HepG2 (cell line): ENCODE measurements around the gene NFASC. TPM values are rescaled to one million over a fixed set of nuclear protein-coding genes. Genes with fewer than 3 reads are reported as not detected.

ENCODE experiments used
- ATAC-seq: fragments of 200-7000 bp; cut with Tn5 transposase; 3 replicates; pipeline ENCODE4 v1.9.1; 2020; ENCODE audit warnings: mild to moderate bottlenecking, moderate library complexity
- BruUV-seq: library from RNA; stranded (reverse); fragments of 400-500 nt; replicated peaks from 2 replicates; lab custom pipeline; 2021; lab: Mats Ljungman, UMichigan
- CTCF ChIA-PET: fragments of 300-600 bp; formaldehyde crosslinking; extraction: SDS; loops from one replicate; lab custom pipeline; 2021; ENCODE audit warnings: low total read pairs, inconsistent platforms, low intra/inter-chr PET ratio; lab: Yijun Ruan, JAX
- POLR2A ChIA-PET: fragments of 350-600 bp; sonication (Branson Sonifier 250); formaldehyde crosslinking; loops from one replicate; lab custom pipeline; 2020; ENCODE audit warnings: antibody characterized with exemption, inconsistent platforms; lab: Yijun Ruan, JAX
- DNase-seq: peaks from one replicate; pipeline ENCODE4 v3.0.0-alpha.2; 2015; ENCODE audit warnings: low spot score
- FAIRE-seq: peaks from 3 replicates; lab custom pipeline; 2011; peaks lifted over from hg19 to GRCh38; lab: Jason Lieb, UNC
- H2AFZ ChIP-seq: one replicate; pipeline ENCODE4 v1.6.1; 2011; ENCODE audit warnings: low read length, inconsistent platforms
- H3K27ac ChIP-seq: fragments of 300-600 bp; 3 replicates; pipeline ENCODE4 v1.8.0; 2011; ENCODE audit warnings: mixed run types, mild to moderate bottlenecking, mixed read lengths, low read length, inconsistent platforms; ENCODE audit not compliant: insufficient read depth; ENCODE audit errors: extremely low read length
- H3K27me3 ChIP-seq, 2 experiments: fragments of 200-600 bp in 1 of 2; 2 replicates in 1 of 2; 3 replicates in 1 of 2; pipeline versions ENCODE4 v1.6.0 to v1.8.0; 2011; ENCODE audit warnings: low read length in 2 of 2, mild to moderate bottlenecking in 2 of 2, moderate library complexity in 2 of 2, inconsistent platforms in 1 of 2; ENCODE audit not compliant: insufficient read depth in 2 of 2, control insufficient read depth in 1 of 2
- H3K36me3 ChIP-seq, 2 experiments: fragments of 200-600 bp in 1 of 2; replicated peaks in 1 of 2; 2 replicates in 1 of 2; 3 replicates in 1 of 2; pipeline versions ENCODE4 v1.5.1 to v1.8.0; 2011; ENCODE audit warnings: low read length in 2 of 2, inconsistent platforms in 1 of 2; ENCODE audit not compliant: insufficient read depth in 2 of 2, control insufficient read depth in 1 of 2
- H3K4me1 ChIP-seq: 2 replicates; pipeline ENCODE4 v1.5.1; 2012; ENCODE audit warnings: low read length, inconsistent platforms; ENCODE audit not compliant: insufficient read depth
- H3K4me2 ChIP-seq: 2 replicates; pipeline ENCODE4 v1.6.0; 2011; ENCODE audit warnings: low read depth, low read length, inconsistent platforms
- H3K4me3 ChIP-seq, 3 experiments: fragments of 200-600 bp in 1 of 3; sonication (generic), shearing (Covaris generic) in 1 of 3; replicated peaks in 1 of 3; 2 replicates each; pipeline ENCODE4 v1.5.1; 2011 to 2016; ENCODE audit warnings: low read length in 3 of 3, inconsistent platforms in 2 of 3, low read depth in 2 of 3, mild to moderate bottlenecking in 2 of 3, control low read depth in 1 of 3, mixed read lengths in 1 of 3; ENCODE audit not compliant: insufficient read depth in 1 of 3
- H3K79me2 ChIP-seq: one replicate; pipeline ENCODE4 v1.6.1; 2011; ENCODE audit warnings: low read length, inconsistent platforms; ENCODE audit not compliant: insufficient read depth
- H3K9ac ChIP-seq: 2 replicates; pipeline ENCODE4 v1.6.0; 2011; ENCODE audit warnings: mild to moderate bottlenecking, low read depth, low read length, inconsistent platforms; ENCODE audit not compliant: insufficient read depth
- H3K9me3 ChIP-seq: 2 replicates; pipeline ENCODE4 v1.5.1; 2012; ENCODE audit warnings: mild to moderate bottlenecking, low read length
- H4K20me1 ChIP-seq: 2 replicates; pipeline ENCODE4 v1.6.0; 2011; ENCODE audit warnings: inconsistent platforms, mild to moderate bottlenecking, low read length, moderate library complexity; ENCODE audit not compliant: insufficient read depth
- BORCS8-MEF2B ChIP-seq: sonication (generic); formaldehyde crosslinking; IDR thresholded peaks from 2 replicates; pipeline ENCODE4 v1.8.0; 2022; ENCODE audit warnings: mild to moderate bottlenecking, missing genetic modification reagents
- GPBP1L1 ChIP-seq: sonication (generic); formaldehyde crosslinking; IDR thresholded peaks from 2 replicates; pipeline ENCODE4 v1.5.0; 2020; ENCODE audit warnings: mild to moderate bottlenecking, missing genetic modification reagents
- GZF1 ChIP-seq: sonication (generic); formaldehyde crosslinking; IDR thresholded peaks from 2 replicates; pipeline ENCODE4 v1.5.1; 2020; ENCODE audit warnings: mild to moderate bottlenecking, missing genetic modification reagents
- IRX3 ChIP-seq: sonication (generic); formaldehyde crosslinking; IDR thresholded peaks from 2 replicates; pipeline ENCODE4 v1.8.1; 2023; ENCODE audit warnings: mild to moderate bottlenecking, low read depth, missing genetic modification reagents, borderline replicate concordance
- JUND ChIP-seq: sonication (generic); formaldehyde crosslinking; IDR thresholded peaks from 2 replicates; pipeline ENCODE4 v1.8.0; 2022; ENCODE audit warnings: mild to moderate bottlenecking, missing genetic modification reagents
- MED13 ChIP-seq: sonication (generic); formaldehyde crosslinking; IDR thresholded peaks from 2 replicates; pipeline ENCODE4 v1.5.0; 2020; ENCODE audit warnings: missing genetic modification reagents
- NFE2 ChIP-seq: sonication (generic); formaldehyde crosslinking; IDR thresholded peaks from 2 replicates; pipeline ENCODE4 v1.4.0; 2020; ENCODE audit warnings: missing genetic modification reagents
- RNF2 ChIP-seq: fragments of 450-650 bp; conservative IDR thresholded peaks from 2 replicates; pipeline ENCODE4 v1.6.1; 2016; ENCODE audit warnings: low read depth
- SALL2 ChIP-seq: sonication (generic); formaldehyde crosslinking; IDR thresholded peaks from 2 replicates; pipeline ENCODE4 v1.8.1; 2023; ENCODE audit warnings: mild to moderate bottlenecking, missing genetic modification reagents, inconsistent platforms
- TEF ChIP-seq: sonication (generic); formaldehyde crosslinking; IDR thresholded peaks from 2 replicates; pipeline ENCODE4 v1.5.0; 2020; ENCODE audit warnings: missing genetic modification reagents
- ZBTB34 ChIP-seq: sonication (generic); formaldehyde crosslinking; IDR thresholded peaks from 2 replicates; pipeline ENCODE4 v1.8.0; 2022; ENCODE audit warnings: mild to moderate bottlenecking, missing genetic modification reagents
- ZNF18 ChIP-seq: sonication (generic); formaldehyde crosslinking; IDR thresholded peaks from 2 replicates; pipeline ENCODE4 v1.8.0; 2022; ENCODE audit warnings: mild to moderate bottlenecking, missing genetic modification reagents; ENCODE audit not compliant: insufficient replicate concordance
- ZNF335 ChIP-seq: sonication (generic); formaldehyde crosslinking; IDR thresholded peaks from 2 replicates; pipeline ENCODE4 v1.4.0; 2020; ENCODE audit warnings: missing genetic modification reagents
- ZNF382 ChIP-seq: sonication (generic); formaldehyde crosslinking; IDR thresholded peaks from 2 replicates; pipeline ENCODE4 v1.5.0; 2020; ENCODE audit warnings: missing genetic modification reagents, mild to moderate bottlenecking, borderline replicate concordance
- ZNF510 ChIP-seq: sonication (generic); formaldehyde crosslinking; IDR thresholded peaks from 2 replicates; pipeline ENCODE4 v1.4.0; 2020; ENCODE audit warnings: low read depth, mild to moderate bottlenecking, missing genetic modification reagents
- ZNF674 ChIP-seq: sonication (generic); formaldehyde crosslinking; IDR thresholded peaks from 2 replicates; pipeline ENCODE4 v1.5.0; 2020; ENCODE audit warnings: low read depth, mild to moderate bottlenecking, missing genetic modification reagents
- ZNF7 ChIP-seq: IDR thresholded peaks from 2 replicates; pipeline ENCODE4 v1.6.1; 2016; ENCODE audit warnings: missing biosample characterization, missing genetic modification reagents
- ZNF720 ChIP-seq: sonication (generic); formaldehyde crosslinking; IDR thresholded peaks from 2 replicates; pipeline ENCODE4 v1.4.0; 2020; ENCODE audit warnings: missing genetic modification reagents
- ZNF740 ChIP-seq: sonication (generic); formaldehyde crosslinking; IDR thresholded peaks from 2 replicates; pipeline ENCODE4 v1.4.0; 2020; ENCODE audit warnings: missing genetic modification reagents
- ZNF777 ChIP-seq: sonication (generic); formaldehyde crosslinking; IDR thresholded peaks from 2 replicates; pipeline ENCODE4 v1.4.0; 2020; ENCODE audit warnings: missing genetic modification reagents
- WGBS: methylation state at CpG from one replicate; pipeline ENCODE4 v1.1.6; 2017; ENCODE audit warnings: low lambda C conversion rate; 5-methylcytosine and 5-hydroxymethylcytosine counted together
- in situ Hi-C: cut with HindIII; loops from 2 replicates; pipeline ENCODE4 v1.10.0; 2017; ENCODE audit warnings: low pct_unique_long_range_greater_than_20kb; ENCODE audit not compliant: extremely low pct_ligation_motif_present
- intact Hi-C: fragments of 100-400 bp; cut with micrococcal nuclease; formaldehyde crosslinking; loops from one replicate; pipeline ENCODE4 v1.10.0; 2022; ENCODE audit not compliant: unreplicated experiment
- polyA plus RNA-seq, 8 experiments: library from polyadenylated mRNA; depleted of rRNA in 3 of 8; stranded (reverse) in 7 of 8; unstranded in 1 of 8; fragments of >200 nt; fragmentation: Illumina TruSeq in 4 of 8; extraction: Trizol in 4 of 8; gene quantifications; 2 replicates each; pipeline versions ENCODE4 v1.2.1 to v1.2.3, GENCODE V29; 2011 to 2016; ENCODE audit warnings: low read depth in 4 of 8, missing spikeins in 1 of 8, mixed read lengths in 1 of 8; ENCODE audit not compliant: insufficient read depth in 1 of 8
- total RNA-seq, 5 experiments: library from RNA; depleted of rRNA; stranded (reverse); fragments of >200 nt; fragmentation: Illumina TruSeq; extraction: Trizol; gene quantifications; 2 replicates each; pipeline ENCODE4 v1.2.3, GENCODE V29; 2016; ENCODE audit warnings: low read depth in 1 of 5

The NFASC gene
- total and polyA plus RNA-seq, 2 of the 13 experiments (the other 11 are each of a cell fraction or from before 2014, with no cell fraction given), result not detected

- TF ChIP-seq NFE2 (CRISPR knock-in tag), result no peak
- no peak for TF ChIP-seq ZNF740 (CRISPR knock-in tag)
- no peak for TF ChIP-seq ZNF720 (CRISPR knock-in tag)
- no peak for TF ChIP-seq GPBP1L1 (CRISPR knock-in tag)
- TF ChIP-seq GZF1 (CRISPR knock-in tag), result no peak
- TF ChIP-seq ZNF510 (CRISPR knock-in tag), result no peak
- no peak for TF ChIP-seq ZBTB34 (CRISPR knock-in tag)
- no peak for TF ChIP-seq ZNF7
- TF ChIP-seq ZNF674 (CRISPR knock-in tag), result no peak
- TF ChIP-seq ZNF335 (CRISPR knock-in tag), result no peak
- TF ChIP-seq JUND (CRISPR knock-in tag), result no peak
- TF ChIP-seq ZNF382 (CRISPR knock-in tag), result no peak
- no peak for TF ChIP-seq RNF2
- TF ChIP-seq IRX3 (CRISPR knock-in tag), result no peak
- TF ChIP-seq MED13 (CRISPR knock-in tag), result no peak
- TF ChIP-seq BORCS8-MEF2B (CRISPR knock-in tag), result no peak
- TF ChIP-seq ZNF18 (CRISPR knock-in tag), result no peak
- TF ChIP-seq TEF, result no peak
- no peak for TF ChIP-seq SALL2 (CRISPR knock-in tag)
- no peak for TF ChIP-seq ZNF777
- ATAC-seq (no peak), FAIRE-seq (no peak), DNase-seq (no peak)
- in situ Hi-C loops, result no loop called here
- ChIA-PET POLR2A (no interaction called here), CTCF (no interaction called here)
- intact Hi-C loops, result no loop called here
- H4K20me1 ChIP-seq, result no peaks in the 10 kb centered on the region
- H3K27ac ChIP-seq, result no peak overlapping the region
- no peak overlapping the region for H3K4me3 ChIP-seq
- no peak overlapping the region for H3K9ac ChIP-seq
- BruUV-seq, result no TSS peak
- H3K27me3 ChIP-seq, result peaks cover 2 to 12% of the 10 kb centered on the region in 2 experiments; a peak in 4 of 5 replicates
- no peaks in the 10 kb centered on the region for H3K9me3 ChIP-seq
- no peaks in the 10 kb centered on the region for H3K36me3 ChIP-seq
- no peak overlapping the region for H3K4me2 ChIP-seq
- 48% methylated on average over 3 of the region's 7 CpGs for WGBS
- H3K79me2 ChIP-seq, result no peaks in the 10 kb centered on the region
- H3K4me1 ChIP-seq, result no peaks in the 10 kb centered on the region
- no peak overlapping the region for H2AFZ ChIP-seq
Observed at GRCh38 chr1:204868340-204868700, 2.3 kb upstream of the NFASC start.
